ENCODE results near the gene TRAPPC2. TPM values are rescaled to one million over a fixed set of nuclear protein-coding genes. Genes with fewer than 3 reads are reported as not detected.

Gene TRAPPC2
- 21.5 and 31.4 TPM in 2 replicates for total RNA-seq (ENCODE audit: low replicate concordance)

- peak within 1 kb of the TSS; percentile 95 for H3K4me3 ChIP-seq (ENCODE audit: low read depth, low read length)
- DNase-seq (ENCODE audit: low read depth): peak; percentile 98
- no peak for TF ChIP-seq CTCF (IDR thresholded peaks at IDR 0.05; ENCODE audit: insufficient read depth, low read length)
Measured at GRCh38 chrX:13734278-13735172, at the start of gene TRAPPC2, which contains the start of gene OFD1. TSS of gene TRAPPC2 (minus strand) at chrX:13734620. CDS start at chrX:13719963, 14,657 bp downstream. TSS of gene OFD1 (plus strand) at chrX:13734748. CDS start at chrX:13735072, 324 bp downstream.

- H3K4me3 ChIP-seq (ENCODE audit: low read depth, low read length): no peak overlapping the region
- TF ChIP-seq CTCF (IDR thresholded peaks at IDR 0.05; ENCODE audit: insufficient read depth, low read length): no peak
- no peak for DNase-seq (ENCODE audit: low read depth)
Measured at GRCh38 chrX:13780868-13781427, 46.5 kb upstream of the TRAPPC2 start.

- TF ChIP-seq CTCF (IDR thresholded peaks at IDR 0.05; ENCODE audit: insufficient read depth, low read length): no peak
- no peak overlapping the region for H3K4me3 ChIP-seq (ENCODE audit: low read depth, low read length)
- peak; percentile 55 for DNase-seq (ENCODE audit: low read depth)
Measured at GRCh38 chrX:13778916-13779315, 44.5 kb upstream of the TRAPPC2 start.

GRCh38 chrX:13776387-13776786, 42.0 kb upstream of the TRAPPC2 start:
- TF ChIP-seq CTCF (IDR thresholded peaks at IDR 0.05; ENCODE audit: insufficient read depth, low read length): no peak
- H3K4me3 ChIP-seq (ENCODE audit: low read depth, low read length): no peak overlapping the region
- no peak for DNase-seq (ENCODE audit: low read depth)

- TF ChIP-seq CTCF (IDR thresholded peaks at IDR 0.05; ENCODE audit: insufficient read depth, low read length): no peak
- no peak for DNase-seq (ENCODE audit: low read depth)
- no peak overlapping the region for H3K4me3 ChIP-seq (ENCODE audit: low read depth, low read length)
Measured at GRCh38 chrX:13775837-13776236, 41.4 kb upstream of the TRAPPC2 start.

GRCh38 chrX:13774696-13775095, 40.3 kb upstream of the TRAPPC2 start:
- no peak for DNase-seq (ENCODE audit: low read depth)
- no peak overlapping the region for H3K4me3 ChIP-seq (ENCODE audit: low read depth, low read length)
- TF ChIP-seq CTCF (IDR thresholded peaks at IDR 0.05; ENCODE audit: insufficient read depth, low read length): no peak
